ENCODE data around the gene SLC38A5. TPM values are rescaled to one million over a fixed set of nuclear protein-coding genes. Genes with fewer than 3 reads are reported as not detected.
"Not testable (repeated sequence)": the region's sequence is repeated elsewhere in the genome, so short reads cannot be mapped to it uniquely, and the experiment has no call there.

Gene SLC38A5
- total RNA-seq, 1 donor from 2014 or later, result 21.7 TPM

- H3K4me1 Mint-ChIP-seq (ENCODE audit: unreplicated experiment), result no peaks in the 10 kb centered on the region
- H3K27ac Mint-ChIP-seq (ENCODE audit: unreplicated experiment), result no peak overlapping the region
- TF ChIP-seq CTCF (IDR thresholded peaks at IDR 0.05; ENCODE audit: unreplicated experiment), result no peak
- peaks cover 12% of the 10 kb centered on the region for H3K36me3 Mint-ChIP-seq (ENCODE audit: low read depth, unreplicated experiment)
- peaks cover 2% of the 10 kb centered on the region for H3K27me3 Mint-ChIP-seq (ENCODE audit: unreplicated experiment)
- H3K9me3 Mint-ChIP-seq (ENCODE audit: unreplicated experiment), result no peaks in the 10 kb centered on the region
- H3K4me3 Mint-ChIP-seq (ENCODE audit: unreplicated experiment), result no peak overlapping the region
- no peak for DNase-seq (ENCODE audit: low spot score)
Measured at GRCh38 chrX:48458711-48459110, 11.3 kb downstream of the SLC38A5 start.

- peaks cover 4% of the 10 kb centered on the region for H3K27me3 Mint-ChIP-seq (ENCODE audit: unreplicated experiment)
- no peak for DNase-seq (ENCODE audit: low spot score)
- no peaks in the 10 kb centered on the region for H3K9me3 Mint-ChIP-seq (ENCODE audit: unreplicated experiment)
- TF ChIP-seq CTCF (IDR thresholded peaks at IDR 0.05; ENCODE audit: unreplicated experiment), result no peak
- H3K4me1 Mint-ChIP-seq (ENCODE audit: unreplicated experiment), result no peaks in the 10 kb centered on the region
- H3K4me3 Mint-ChIP-seq (ENCODE audit: unreplicated experiment), result no peak overlapping the region
- no peak overlapping the region for H3K27ac Mint-ChIP-seq (ENCODE audit: unreplicated experiment)
- peaks cover 9% of the 10 kb centered on the region for H3K36me3 Mint-ChIP-seq (ENCODE audit: low read depth, unreplicated experiment)
Measured at GRCh38 chrX:48456628-48457331, 13.3 kb downstream of the SLC38A5 start.

- Mint-ChIP-seq H3K27me3 (ENCODE audit: unreplicated experiment) (peaks cover 1% of the 10 kb centered on the region), H3K36me3 (ENCODE audit: low read depth, unreplicated experiment) (no peaks in the 10 kb centered on the region), H3K27ac (ENCODE audit: unreplicated experiment) (no peak overlapping the region), H3K4me1 (ENCODE audit: unreplicated experiment) (no peaks in the 10 kb centered on the region), H3K4me3 (ENCODE audit: unreplicated experiment) (no peak overlapping the region), H3K9me3 (ENCODE audit: unreplicated experiment) (no peaks in the 10 kb centered on the region)
- no peak for DNase-seq (ENCODE audit: low spot score)
- no peak for TF ChIP-seq CTCF (IDR thresholded peaks at IDR 0.05; ENCODE audit: unreplicated experiment)
Measured at GRCh38 chrX:48451708-48452107, 18.4 kb downstream of the SLC38A5 start.

GRCh38 chrX:48450076-48450475 lies 20.0 kb downstream of the SLC38A5 start:
- H3K9me3 Mint-ChIP-seq (ENCODE audit: unreplicated experiment), result no peaks in the 10 kb centered on the region
- peaks cover 1% of the 10 kb centered on the region for H3K27me3 Mint-ChIP-seq (ENCODE audit: unreplicated experiment)

GRCh38 chrX:48447201-48447600 lies 22.9 kb downstream of the SLC38A5 start:
- H3K9me3 Mint-ChIP-seq (ENCODE audit: unreplicated experiment); H3K27me3 Mint-ChIP-seq (ENCODE audit: unreplicated experiment); H3K27ac Mint-ChIP-seq (ENCODE audit: unreplicated experiment): not testable (repeated sequence)

More at GRCh38 chrX:48450076-48450475, 20.0 kb downstream of the SLC38A5 start:
- no peaks in the 10 kb centered on the region for H3K36me3 Mint-ChIP-seq (ENCODE audit: low read depth, unreplicated experiment)
- H3K4me1 Mint-ChIP-seq (ENCODE audit: unreplicated experiment), result no peaks in the 10 kb centered on the region
- H3K4me3 Mint-ChIP-seq (ENCODE audit: unreplicated experiment), result no peak overlapping the region
- no peak for TF ChIP-seq CTCF (IDR thresholded peaks at IDR 0.05; ENCODE audit: unreplicated experiment)
- H3K27ac Mint-ChIP-seq (ENCODE audit: unreplicated experiment), result no peak overlapping the region
- no peak for DNase-seq (ENCODE audit: low spot score)

GRCh38 chrX:48433713-48434112 lies 36.3 kb downstream of the SLC38A5 start:
- H3K4me1 Mint-ChIP-seq (ENCODE audit: unreplicated experiment); H3K9me3 Mint-ChIP-seq (ENCODE audit: unreplicated experiment); DNase-seq (ENCODE audit: low spot score); H3K4me3 Mint-ChIP-seq (ENCODE audit: unreplicated experiment); H3K27me3 Mint-ChIP-seq (ENCODE audit: unreplicated experiment); H3K36me3 Mint-ChIP-seq (ENCODE audit: low read depth, unreplicated experiment); H3K27ac Mint-ChIP-seq (ENCODE audit: unreplicated experiment): not testable (repeated sequence)

More at GRCh38 chrX:48447201-48447600, 22.9 kb downstream of the SLC38A5 start:
- not testable (repeated sequence) for DNase-seq (ENCODE audit: low spot score); H3K4me1 Mint-ChIP-seq (ENCODE audit: unreplicated experiment); H3K4me3 Mint-ChIP-seq (ENCODE audit: unreplicated experiment); H3K36me3 Mint-ChIP-seq (ENCODE audit: low read depth, unreplicated experiment)

GRCh38 chrX:48430166-48430565 lies 39.9 kb downstream of the SLC38A5 start:
- not testable (repeated sequence) for H3K36me3 Mint-ChIP-seq (ENCODE audit: low read depth, unreplicated experiment); H3K9me3 Mint-ChIP-seq (ENCODE audit: unreplicated experiment); H3K27me3 Mint-ChIP-seq (ENCODE audit: unreplicated experiment); H3K4me3 Mint-ChIP-seq (ENCODE audit: unreplicated experiment); DNase-seq (ENCODE audit: low spot score); H3K27ac Mint-ChIP-seq (ENCODE audit: unreplicated experiment); H3K4me1 Mint-ChIP-seq (ENCODE audit: unreplicated experiment)

GRCh38 chrX:48429606-48430005 lies 40.5 kb downstream of the SLC38A5 start:
- not testable (repeated sequence) for H3K4me1 Mint-ChIP-seq (ENCODE audit: unreplicated experiment); H3K36me3 Mint-ChIP-seq (ENCODE audit: low read depth, unreplicated experiment); H3K27me3 Mint-ChIP-seq (ENCODE audit: unreplicated experiment); H3K9me3 Mint-ChIP-seq (ENCODE audit: unreplicated experiment); H3K4me3 Mint-ChIP-seq (ENCODE audit: unreplicated experiment); H3K27ac Mint-ChIP-seq (ENCODE audit: unreplicated experiment); DNase-seq (ENCODE audit: low spot score)

Data from endothelial cell (in vitro differentiated cells).